HepG2 (cell line): Measurements from ENCODE around the gene LRRC53. TPM values are rescaled to one million over a fixed set of nuclear protein-coding genes. Genes with fewer than 3 reads are reported as not detected.

Source experiments
- ATAC-seq: fragments of 200-7000 bp; cut with Tn5 transposase; 3 replicates; pipeline ENCODE4 v1.9.1; 2020; ENCODE audit warnings: mild to moderate bottlenecking, moderate library complexity
- BruUV-seq: library from RNA; stranded (reverse); fragments of 400-500 nt; replicated peaks from 2 replicates; lab custom pipeline; 2021; lab: Mats Ljungman, UMichigan
- CTCF ChIA-PET: fragments of 300-600 bp; formaldehyde crosslinking; extraction: SDS; loops from one replicate; lab custom pipeline; 2021; ENCODE audit warnings: low total read pairs, inconsistent platforms, low intra/inter-chr PET ratio; lab: Yijun Ruan, JAX
- POLR2A ChIA-PET: fragments of 350-600 bp; sonication (Branson Sonifier 250); formaldehyde crosslinking; loops from one replicate; lab custom pipeline; 2020; ENCODE audit warnings: antibody characterized with exemption, inconsistent platforms; lab: Yijun Ruan, JAX
- DNase-seq: peaks from one replicate; pipeline ENCODE4 v3.0.0-alpha.2; 2015; ENCODE audit warnings: low spot score
- FAIRE-seq: peaks from 3 replicates; lab custom pipeline; 2011; peaks lifted over from hg19 to GRCh38; lab: Jason Lieb, UNC
- H2AFZ ChIP-seq: one replicate; pipeline ENCODE4 v1.6.1; 2011; ENCODE audit warnings: low read length, inconsistent platforms
- H3K27ac ChIP-seq: fragments of 300-600 bp; 3 replicates; pipeline ENCODE4 v1.8.0; 2011; ENCODE audit warnings: mixed run types, mild to moderate bottlenecking, mixed read lengths, low read length, inconsistent platforms; ENCODE audit not compliant: insufficient read depth; ENCODE audit errors: extremely low read length
- H3K27me3 ChIP-seq, 2 experiments: fragments of 200-600 bp in 1 of 2; 2 replicates in 1 of 2; 3 replicates in 1 of 2; pipeline versions ENCODE4 v1.6.0 to v1.8.0; 2011; ENCODE audit warnings: low read length in 2 of 2, mild to moderate bottlenecking in 2 of 2, moderate library complexity in 2 of 2, inconsistent platforms in 1 of 2; ENCODE audit not compliant: insufficient read depth in 2 of 2, control insufficient read depth in 1 of 2
- H3K36me3 ChIP-seq, 2 experiments: fragments of 200-600 bp in 1 of 2; replicated peaks in 1 of 2; 2 replicates in 1 of 2; 3 replicates in 1 of 2; pipeline versions ENCODE4 v1.5.1 to v1.8.0; 2011; ENCODE audit warnings: low read length in 2 of 2, inconsistent platforms in 1 of 2; ENCODE audit not compliant: insufficient read depth in 2 of 2, control insufficient read depth in 1 of 2
- H3K4me1 ChIP-seq: 2 replicates; pipeline ENCODE4 v1.5.1; 2012; ENCODE audit warnings: low read length, inconsistent platforms; ENCODE audit not compliant: insufficient read depth
- H3K4me2 ChIP-seq: 2 replicates; pipeline ENCODE4 v1.6.0; 2011; ENCODE audit warnings: low read depth, low read length, inconsistent platforms
- H3K4me3 ChIP-seq, 3 experiments: fragments of 200-600 bp in 1 of 3; sonication (generic), shearing (Covaris generic) in 1 of 3; replicated peaks in 1 of 3; 2 replicates each; pipeline ENCODE4 v1.5.1; 2011 to 2016; ENCODE audit warnings: low read length in 3 of 3, inconsistent platforms in 2 of 3, low read depth in 2 of 3, mild to moderate bottlenecking in 2 of 3, control low read depth in 1 of 3, mixed read lengths in 1 of 3; ENCODE audit not compliant: insufficient read depth in 1 of 3
- H3K79me2 ChIP-seq: one replicate; pipeline ENCODE4 v1.6.1; 2011; ENCODE audit warnings: low read length, inconsistent platforms; ENCODE audit not compliant: insufficient read depth
- H3K9ac ChIP-seq: 2 replicates; pipeline ENCODE4 v1.6.0; 2011; ENCODE audit warnings: mild to moderate bottlenecking, low read depth, low read length, inconsistent platforms; ENCODE audit not compliant: insufficient read depth
- H3K9me3 ChIP-seq: 2 replicates; pipeline ENCODE4 v1.5.1; 2012; ENCODE audit warnings: mild to moderate bottlenecking, low read length
- H4K20me1 ChIP-seq: 2 replicates; pipeline ENCODE4 v1.6.0; 2011; ENCODE audit warnings: inconsistent platforms, mild to moderate bottlenecking, low read length, moderate library complexity; ENCODE audit not compliant: insufficient read depth
- ATM ChIP-seq: fragments of 450-650 bp; IDR thresholded peaks from 2 replicates; pipeline ENCODE4 v1.7.1; 2017; ENCODE audit warnings: mild to moderate bottlenecking, borderline replicate concordance
- THAP11 ChIP-seq: IDR thresholded peaks from 2 replicates; pipeline ENCODE4 v1.6.1; 2016; ENCODE audit warnings: missing biosample characterization, missing genetic modification reagents
- TOPORS ChIP-seq: sonication (generic); formaldehyde crosslinking; IDR thresholded peaks from 2 replicates; pipeline ENCODE4 v1.8.0; 2023; ENCODE audit warnings: mild to moderate bottlenecking, missing genetic modification reagents
- XRCC5 ChIP-seq: fragments of 200-400 bp; formaldehyde crosslinking; optimal IDR thresholded peaks from 2 replicates; pipeline ENCODE3; 2017; ENCODE audit warnings: mild to moderate bottlenecking, low read length
- ZNF17 ChIP-seq: sonication (generic); formaldehyde crosslinking; IDR thresholded peaks from 2 replicates; pipeline ENCODE4 v1.5.0; 2020; ENCODE audit warnings: mild to moderate bottlenecking, missing genetic modification reagents
- ZNF180 ChIP-seq: sonication (generic); formaldehyde crosslinking; IDR thresholded peaks from 2 replicates; pipeline ENCODE4 v1.4.0; 2020; ENCODE audit warnings: low read depth, missing genetic modification reagents, borderline replicate concordance
- ZNF550 ChIP-seq: sonication (generic); formaldehyde crosslinking; IDR thresholded peaks from 2 replicates; pipeline ENCODE4 v1.4.0; 2020; ENCODE audit warnings: mild to moderate bottlenecking, missing genetic modification reagents, borderline replicate concordance
- ZNF660 ChIP-seq: sonication (generic); formaldehyde crosslinking; IDR thresholded peaks from 2 replicates; pipeline ENCODE4 v1.5.1; 2020; ENCODE audit warnings: mild to moderate bottlenecking, low read depth, missing genetic modification reagents, borderline replicate concordance
- ZSCAN30 ChIP-seq: sonication (generic); formaldehyde crosslinking; IDR thresholded peaks from 2 replicates; pipeline ENCODE4 v1.5.0; 2020; ENCODE audit warnings: mild to moderate bottlenecking, missing genetic modification reagents
- WGBS: methylation state at CpG from one replicate; pipeline ENCODE4 v1.1.6; 2017; ENCODE audit warnings: low lambda C conversion rate; 5-methylcytosine and 5-hydroxymethylcytosine counted together
- in situ Hi-C: cut with HindIII; loops from 2 replicates; pipeline ENCODE4 v1.10.0; 2017; ENCODE audit warnings: low pct_unique_long_range_greater_than_20kb; ENCODE audit not compliant: extremely low pct_ligation_motif_present
- intact Hi-C: fragments of 100-400 bp; cut with micrococcal nuclease; formaldehyde crosslinking; loops from one replicate; pipeline ENCODE4 v1.10.0; 2022; ENCODE audit not compliant: unreplicated experiment
- polyA plus RNA-seq, 8 experiments: library from polyadenylated mRNA; depleted of rRNA in 3 of 8; stranded (reverse) in 7 of 8; unstranded in 1 of 8; fragments of >200 nt; fragmentation: Illumina TruSeq in 4 of 8; extraction: Trizol in 4 of 8; gene quantifications; 2 replicates each; pipeline versions ENCODE4 v1.2.1 to v1.2.3, GENCODE V29; 2011 to 2016; ENCODE audit warnings: low read depth in 4 of 8, missing spikeins in 1 of 8, mixed read lengths in 1 of 8; ENCODE audit not compliant: insufficient read depth in 1 of 8
- total RNA-seq, 5 experiments: library from RNA; depleted of rRNA; stranded (reverse); fragments of >200 nt; fragmentation: Illumina TruSeq; extraction: Trizol; gene quantifications; 2 replicates each; pipeline ENCODE4 v1.2.3, GENCODE V29; 2016; ENCODE audit warnings: low read depth in 1 of 5
- TF ChIP-seq, protein P1 (sequence below): sonication (generic); formaldehyde crosslinking; IDR thresholded peaks from 2 replicates; pipeline ENCODE4 v1.4.0; 2020; ENCODE audit warnings: low read depth, mild to moderate bottlenecking, missing genetic modification reagents
- TF ChIP-seq, protein P2 (sequence below): sonication (generic); formaldehyde crosslinking; IDR thresholded peaks from 2 replicates; pipeline ENCODE4 v1.8.1; 2022; ENCODE audit warnings: mild to moderate bottlenecking, missing genetic modification reagents
- TF ChIP-seq, protein P3 (sequence below), 2 experiments: sonication (generic) in 1 of 2; formaldehyde crosslinking in 1 of 2; IDR thresholded peaks; 2 replicates each; pipeline versions ENCODE4 v1.4.0 to v1.6.1; 2018 to 2020; ENCODE audit warnings: missing genetic modification reagents in 2 of 2, borderline replicate concordance in 1 of 2, low read depth in 1 of 2, mild to moderate bottlenecking in 1 of 2, missing biosample characterization in 1 of 2

LRRC53 gene
- total and polyA plus RNA-seq, 2 of the 13 experiments (the other 11 are each of a cell fraction or from before 2014, with no cell fraction given), result not detected

DNA sequence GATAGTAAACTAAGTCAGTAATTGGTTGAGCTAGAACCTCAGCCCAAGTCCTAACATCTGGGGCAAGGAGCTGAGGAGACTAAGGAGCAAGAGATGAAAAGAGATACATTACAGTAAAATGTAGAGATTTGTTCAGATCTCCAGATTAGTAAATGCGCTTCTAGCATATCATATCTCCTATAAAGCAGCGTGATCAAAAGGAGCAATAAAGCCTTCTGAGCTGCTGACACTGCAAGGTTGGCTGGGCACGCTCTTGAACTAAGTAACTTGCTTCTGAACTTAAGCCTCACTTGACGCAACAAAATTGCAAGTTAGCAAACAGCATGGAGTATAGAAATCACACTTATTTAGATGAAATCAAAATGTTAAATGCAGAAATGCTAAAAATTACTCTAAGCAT is 80.9 kb downstream of the LRRC53 start:
- Histone ChIP-seq H3K36me3 (no peaks in the 10 kb centered on the region), H3K4me3 (no peak overlapping the region), H3K9me3 (no peaks in the 10 kb centered on the region), H3K79me2 (no peaks in the 10 kb centered on the region), H4K20me1 (no peaks in the 10 kb centered on the region), H3K4me1 (no peaks in the 10 kb centered on the region), H3K27ac (no peak overlapping the region), H3K9ac (no peak overlapping the region), H3K27me3 (no peaks in the 10 kb centered on the region), H3K4me2 (no peak overlapping the region), H2AFZ (no peak overlapping the region)
- 8% methylated on average over 4 of the region's 4 CpGs for WGBS
- in situ Hi-C loops (no loop called here), intact Hi-C loops (no loop called here)
- ATAC-seq (no peak), DNase-seq (no peak), FAIRE-seq (no peak)
- no TSS peak for BruUV-seq
- POLR2A ChIA-PET, result no interaction called here
- CTCF ChIA-PET, result no interaction called here
- TF ChIP-seq ZNF17 (CRISPR knock-in tag) (no peak), ZSCAN30 (CRISPR knock-in tag) (no peak), ZNF660 (CRISPR knock-in tag) (no peak), THAP11 (CRISPR knock-in tag) (no peak), TOPORS (CRISPR knock-in tag) (no peak), ZNF180 (CRISPR knock-in tag) (no peak), ZNF550 (CRISPR knock-in tag) (no peak), XRCC5 (no peak), ATM (no peak)
- TF ChIP-seq, protein P1, sequence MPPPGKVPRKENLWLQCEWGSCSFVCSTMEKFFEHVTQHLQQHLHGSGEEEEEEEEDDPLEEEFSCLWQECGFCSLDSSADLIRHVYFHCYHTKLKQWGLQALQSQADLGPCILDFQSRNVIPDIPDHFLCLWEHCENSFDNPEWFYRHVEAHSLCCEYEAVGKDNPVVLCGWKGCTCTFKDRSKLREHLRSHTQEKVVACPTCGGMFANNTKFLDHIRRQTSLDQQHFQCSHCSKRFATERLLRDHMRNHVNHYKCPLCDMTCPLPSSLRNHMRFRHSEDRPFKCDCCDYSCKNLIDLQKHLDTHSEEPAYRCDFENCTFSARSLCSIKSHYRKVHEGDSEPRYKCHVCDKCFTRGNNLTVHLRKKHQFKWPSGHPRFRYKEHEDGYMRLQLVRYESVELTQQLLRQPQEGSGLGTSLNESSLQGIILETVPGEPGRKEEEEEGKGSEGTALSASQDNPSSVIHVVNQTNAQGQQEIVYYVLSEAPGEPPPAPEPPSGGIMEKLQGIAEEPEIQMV, result no peak
- TF ChIP-seq, protein P2, sequence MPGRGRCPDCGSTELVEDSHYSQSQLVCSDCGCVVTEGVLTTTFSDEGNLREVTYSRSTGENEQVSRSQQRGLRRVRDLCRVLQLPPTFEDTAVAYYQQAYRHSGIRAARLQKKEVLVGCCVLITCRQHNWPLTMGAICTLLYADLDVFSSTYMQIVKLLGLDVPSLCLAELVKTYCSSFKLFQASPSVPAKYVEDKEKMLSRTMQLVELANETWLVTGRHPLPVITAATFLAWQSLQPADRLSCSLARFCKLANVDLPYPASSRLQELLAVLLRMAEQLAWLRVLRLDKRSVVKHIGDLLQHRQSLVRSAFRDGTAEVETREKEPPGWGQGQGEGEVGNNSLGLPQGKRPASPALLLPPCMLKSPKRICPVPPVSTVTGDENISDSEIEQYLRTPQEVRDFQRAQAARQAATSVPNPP (CRISPR knock-in tag), result no peak
- TF ChIP-seq, protein P3, sequence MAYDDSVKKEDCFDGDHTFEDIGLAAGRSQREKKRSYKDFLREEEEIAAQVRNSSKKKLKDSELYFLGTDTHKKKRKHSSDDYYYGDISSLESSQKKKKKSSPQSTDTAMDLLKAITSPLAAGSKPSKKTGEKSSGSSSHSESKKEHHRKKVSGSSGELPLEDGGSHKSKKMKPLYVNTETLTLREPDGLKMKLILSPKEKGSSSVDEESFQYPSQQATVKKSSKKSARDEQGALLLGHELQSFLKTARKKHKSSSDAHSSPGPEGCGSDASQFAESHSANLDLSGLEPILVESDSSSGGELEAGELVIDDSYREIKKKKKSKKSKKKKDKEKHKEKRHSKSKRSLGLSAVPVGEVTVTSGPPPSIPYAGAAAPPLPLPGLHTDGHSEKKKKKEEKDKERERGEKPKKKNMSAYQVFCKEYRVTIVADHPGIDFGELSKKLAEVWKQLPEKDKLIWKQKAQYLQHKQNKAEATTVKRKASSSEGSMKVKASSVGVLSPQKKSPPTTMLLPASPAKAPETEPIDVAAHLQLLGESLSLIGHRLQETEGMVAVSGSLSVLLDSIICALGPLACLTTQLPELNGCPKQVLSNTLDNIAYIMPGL (CRISPR knock-in tag; IDR thresholded peaks at IDR 0.05; ENCODE audit: borderline replicate concordance in 1 of 2, low read depth in 1 of 2), result no peak
